ENCODE results near the gene DOCK6.

DOCK6 gene

DNA sequence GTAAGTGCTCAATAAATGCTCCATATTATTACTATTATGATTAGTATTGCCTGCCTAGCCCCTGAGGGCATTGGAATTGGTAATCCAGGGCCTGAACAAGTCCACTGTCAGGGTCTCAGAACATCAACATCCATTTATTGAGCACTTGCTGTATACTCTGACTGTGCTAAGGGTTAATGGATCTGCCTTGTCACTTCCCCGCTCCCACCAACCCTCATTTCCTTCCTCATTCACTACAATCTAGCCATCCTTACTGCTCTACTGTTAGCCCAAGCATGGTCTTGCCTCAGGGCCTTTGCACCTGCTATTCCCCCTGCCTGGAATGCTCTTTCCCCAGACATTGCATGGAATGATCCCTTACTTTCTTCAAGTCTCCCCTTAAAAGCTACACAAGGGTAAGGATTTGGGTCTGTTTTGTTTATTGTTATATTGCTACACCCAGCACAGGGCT lies 35.6 kb downstream of the DOCK6 start:
- WGBS (ENCODE audit: extremely low coverage, insufficient coverage, insufficient read length) = no CpG with 5 or more reads among the region's 1 CpG
- no peak overlapping the region for H4K8ac ChIP-seq (ENCODE audit: low read depth, low read length)
- H2BK5ac ChIP-seq (ENCODE audit: low read depth, low read length, poor library complexity) = no peak overlapping the region

DNA sequence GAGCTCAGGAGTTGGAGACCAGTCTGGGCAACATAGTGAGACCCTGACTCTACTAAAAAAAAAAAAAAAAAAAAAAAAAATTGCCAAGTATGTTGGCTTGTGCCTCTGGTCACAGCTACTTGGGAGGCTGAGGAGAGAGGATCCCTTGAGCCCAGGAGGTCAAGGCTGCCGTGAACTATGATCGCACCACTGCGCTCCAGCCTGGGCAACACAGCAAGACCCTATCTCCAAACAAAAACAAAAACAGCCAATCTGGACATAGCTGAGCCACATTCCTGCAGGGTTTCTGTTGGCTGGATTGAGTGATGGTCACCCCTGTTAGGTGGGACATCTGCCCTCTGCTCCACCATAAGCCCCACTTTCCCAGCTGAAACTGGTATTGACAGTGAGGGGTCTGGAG lies 36.5 kb downstream of the DOCK6 start:
- no peak overlapping the region for H3K14ac ChIP-seq (ENCODE audit: low read length)
- H3K79me1 ChIP-seq (ENCODE audit: low read length) = no peaks in the 10 kb centered on the region
- no peak for DNase-seq

More for the DNA sequence above, 35.6 kb downstream of the DOCK6 start:
- no peak for DNase-seq
- Histone ChIP-seq H3K27me3 (ENCODE audit: insufficient read depth, low read length) (no peaks in the 10 kb centered on the region), H3K9me3 (ENCODE audit: insufficient read depth, low read depth, low read length) (peaks cover 2% of the 10 kb centered on the region), H3K27ac (ENCODE audit: low read depth, low read length) (no peak overlapping the region), H3K4me3 (ENCODE audit: low read depth, low read length) (no peak overlapping the region), H3K4ac (ENCODE audit: low read depth, low read length) (no peak overlapping the region), H3K18ac (ENCODE audit: low read length) (no peak overlapping the region), H3K79me1 (ENCODE audit: low read length) (no peaks in the 10 kb centered on the region), H3K9ac (ENCODE audit: low read length) (no peak overlapping the region), H2BK12ac (ENCODE audit: low read length) (no peak overlapping the region), H2AK5ac (ENCODE audit: low read length) (no peak overlapping the region), H2BK120ac (ENCODE audit: insufficient read depth, low read length, poor library complexity) (no peak overlapping the region), H3K36me3 (ENCODE audit: control insufficient read depth in 1 of 2, insufficient read depth in 2 of 2, low read length in 2 of 2) (peaks cover 7 to 9% of the 10 kb centered on the region in 2 experiments), H3K4me1 (ENCODE audit: control insufficient read depth in 1 of 2, insufficient read depth in 2 of 2, low read length in 2 of 2) (no peaks in the 10 kb centered on the region), H2AFZ (ENCODE audit: insufficient read depth, low read length, poor library complexity) (no peak overlapping the region), H3K14ac (ENCODE audit: low read length) (no peak overlapping the region), H3K23ac (ENCODE audit: low read length) (no peak overlapping the region), H4K91ac (ENCODE audit: low read depth, low read length) (no peak overlapping the region), H3K79me2 (ENCODE audit: control insufficient read depth, insufficient read depth, low read length, poor library complexity) (no peaks in the 10 kb centered on the region), H3K4me2 (ENCODE audit: low read length) (no peak overlapping the region), H4K12ac (ENCODE audit: low read depth, low read length) (no peak overlapping the region)

DNA sequence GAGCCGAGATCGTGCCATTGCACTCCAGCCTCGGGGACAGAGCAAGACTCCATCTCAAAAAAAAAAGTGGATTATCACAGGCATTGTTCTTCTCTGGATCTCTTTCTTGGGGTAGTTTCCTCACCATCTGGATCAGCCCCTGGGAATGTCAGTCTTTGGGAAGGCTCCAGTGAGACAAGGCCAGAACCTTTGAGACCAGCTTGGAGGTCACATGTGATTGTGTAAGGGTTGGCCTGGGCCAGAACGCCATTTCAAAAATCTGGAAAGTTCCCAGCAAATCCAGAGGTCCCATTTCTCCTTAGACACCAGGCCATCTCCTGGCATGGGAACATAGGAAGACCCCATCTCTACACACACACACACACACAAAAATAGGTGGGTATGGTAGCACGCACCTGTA lies 37.2 kb downstream of the DOCK6 start:
- Histone ChIP-seq H3K79me2 (ENCODE audit: control insufficient read depth, insufficient read depth, low read length, poor library complexity) (no peaks in the 10 kb centered on the region), H3K23ac (ENCODE audit: low read length) (no peak overlapping the region), H4K91ac (ENCODE audit: low read depth, low read length) (no peak overlapping the region), H3K27me3 (ENCODE audit: insufficient read depth, low read length) (no peaks in the 10 kb centered on the region), H4K8ac (ENCODE audit: low read depth, low read length) (no peak overlapping the region), H2BK12ac (ENCODE audit: low read length) (no peak overlapping the region), H3K4ac (ENCODE audit: low read depth, low read length) (no peak overlapping the region), H3K9ac (ENCODE audit: low read length) (no peak overlapping the region), H3K14ac (ENCODE audit: low read length) (no peak overlapping the region), H2AFZ (ENCODE audit: insufficient read depth, low read length, poor library complexity) (no peak overlapping the region), H3K4me3 (ENCODE audit: low read depth, low read length) (no peak overlapping the region), H3K4me2 (ENCODE audit: low read length) (no peak overlapping the region), H4K12ac (ENCODE audit: low read depth, low read length) (no peak overlapping the region), H3K9me3 (ENCODE audit: insufficient read depth, low read depth, low read length) (peaks cover 4% of the 10 kb centered on the region), H3K4me1 (ENCODE audit: control insufficient read depth in 1 of 2, insufficient read depth in 2 of 2, low read length in 2 of 2) (no peaks in the 10 kb centered on the region), H3K79me1 (ENCODE audit: low read length) (no peaks in the 10 kb centered on the region), H2BK120ac (ENCODE audit: insufficient read depth, low read length, poor library complexity) (no peak overlapping the region), H3K18ac (ENCODE audit: low read length) (no peak overlapping the region), H2AK5ac (ENCODE audit: low read length) (no peak overlapping the region), H2BK5ac (ENCODE audit: low read depth, low read length, poor library complexity) (no peak overlapping the region), H3K27ac (ENCODE audit: low read depth, low read length) (no peak overlapping the region), H3K36me3 (ENCODE audit: control insufficient read depth in 1 of 2, insufficient read depth in 2 of 2, low read length in 2 of 2) (peaks cover 10 to 11% of the 10 kb centered on the region in 2 experiments)
- no peak for DNase-seq
- no CpG with 5 or more reads among the region's 5 CpGs for WGBS (ENCODE audit: extremely low coverage, insufficient coverage, insufficient read length)

More for the DNA sequence above, 36.5 kb downstream of the DOCK6 start:
- Histone ChIP-seq H4K12ac (ENCODE audit: low read depth, low read length) (no peak overlapping the region), H2AFZ (ENCODE audit: insufficient read depth, low read length, poor library complexity) (no peak overlapping the region), H3K9ac (ENCODE audit: low read length) (no peak overlapping the region), H3K23ac (ENCODE audit: low read length) (no peak overlapping the region), H3K27ac (ENCODE audit: low read depth, low read length) (no peak overlapping the region), H4K8ac (ENCODE audit: low read depth, low read length) (no peak overlapping the region), H3K4me2 (ENCODE audit: low read length) (no peak overlapping the region), H3K4me3 (ENCODE audit: low read depth, low read length) (no peak overlapping the region), H2BK120ac (ENCODE audit: insufficient read depth, low read length, poor library complexity) (no peak overlapping the region), H3K27me3 (ENCODE audit: insufficient read depth, low read length) (no peaks in the 10 kb centered on the region), H3K4me1 (ENCODE audit: control insufficient read depth in 1 of 2, insufficient read depth in 2 of 2, low read length in 2 of 2) (no peaks in the 10 kb centered on the region), H2AK5ac (ENCODE audit: low read length) (no peak overlapping the region), H2BK5ac (ENCODE audit: low read depth, low read length, poor library complexity) (no peak overlapping the region), H4K91ac (ENCODE audit: low read depth, low read length) (no peak overlapping the region), H3K4ac (ENCODE audit: low read depth, low read length) (no peak overlapping the region), H3K36me3 (ENCODE audit: control insufficient read depth in 1 of 2, insufficient read depth in 2 of 2, low read length in 2 of 2) (peaks cover 10 to 11% of the 10 kb centered on the region in 2 experiments), H3K18ac (ENCODE audit: low read length) (no peak overlapping the region), H3K9me3 (ENCODE audit: insufficient read depth, low read depth, low read length) (peaks cover 4% of the 10 kb centered on the region), H2BK12ac (ENCODE audit: low read length) (no peak overlapping the region), H3K79me2 (ENCODE audit: control insufficient read depth, insufficient read depth, low read length, poor library complexity) (no peaks in the 10 kb centered on the region)
- WGBS (ENCODE audit: extremely low coverage, insufficient coverage, insufficient read length) = no CpG with 5 or more reads among the region's 3 CpGs

DNA sequence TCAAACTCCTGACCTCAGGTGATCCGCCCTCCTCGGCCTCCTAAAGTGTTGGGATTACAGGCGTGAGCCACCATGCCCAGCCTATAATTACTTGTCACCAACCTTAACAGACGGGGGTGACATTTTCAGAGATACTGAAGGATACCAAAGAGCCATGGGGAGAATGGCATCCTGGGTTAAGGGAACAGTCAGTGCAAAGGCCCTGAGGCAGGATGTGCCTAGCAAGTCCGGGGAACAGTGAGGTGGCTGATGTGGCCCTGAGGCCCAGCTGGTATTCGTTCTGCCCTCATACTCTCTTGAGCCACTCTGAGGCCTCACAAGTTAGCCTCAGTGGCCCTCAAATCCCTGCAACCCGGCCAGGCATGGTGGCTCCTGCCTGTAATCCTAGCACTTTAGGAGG lies 37.9 kb downstream of the DOCK6 start:
- no peaks in the 10 kb centered on the region for H3K79me1 ChIP-seq (ENCODE audit: low read length)
- no peaks in the 10 kb centered on the region for H3K4me1 ChIP-seq (ENCODE audit: control insufficient read depth in 1 of 2, insufficient read depth in 2 of 2, low read length in 2 of 2)
- H3K27me3 ChIP-seq (ENCODE audit: insufficient read depth, low read length) = no peaks in the 10 kb centered on the region
- H3K4ac ChIP-seq (ENCODE audit: low read depth, low read length) = no peak overlapping the region
- no peak overlapping the region for H2BK12ac ChIP-seq (ENCODE audit: low read length)
- no peak overlapping the region for H2AK5ac ChIP-seq (ENCODE audit: low read length)
- H3K18ac ChIP-seq (ENCODE audit: low read length) = no peak overlapping the region
- no peak overlapping the region for H3K14ac ChIP-seq (ENCODE audit: low read length)
- no peak overlapping the region for H4K91ac ChIP-seq (ENCODE audit: low read depth, low read length)
- peaks cover 10 to 11% of the 10 kb centered on the region in 2 experiments for H3K36me3 ChIP-seq (ENCODE audit: control insufficient read depth in 1 of 2, insufficient read depth in 2 of 2, low read length in 2 of 2)
- no peak overlapping the region for H2AFZ ChIP-seq (ENCODE audit: insufficient read depth, low read length, poor library complexity)
- no peak overlapping the region for H2BK120ac ChIP-seq (ENCODE audit: insufficient read depth, low read length, poor library complexity)
- no peak for DNase-seq
- no peaks in the 10 kb centered on the region for H3K79me2 ChIP-seq (ENCODE audit: control insufficient read depth, insufficient read depth, low read length, poor library complexity)
- H3K4me3 ChIP-seq (ENCODE audit: low read depth, low read length) = no peak overlapping the region
- H2BK5ac ChIP-seq (ENCODE audit: low read depth, low read length, poor library complexity) = no peak overlapping the region
- no CpG with 5 or more reads among the region's 7 CpGs for WGBS (ENCODE audit: extremely low coverage, insufficient coverage, insufficient read length)
- no peak overlapping the region for H3K27ac ChIP-seq (ENCODE audit: low read depth, low read length)
- peaks cover 4% of the 10 kb centered on the region for H3K9me3 ChIP-seq (ENCODE audit: insufficient read depth, low read depth, low read length)
- no peak overlapping the region for H3K9ac ChIP-seq (ENCODE audit: low read length)
- no peak overlapping the region for H4K8ac ChIP-seq (ENCODE audit: low read depth, low read length)
- no peak overlapping the region for H4K12ac ChIP-seq (ENCODE audit: low read depth, low read length)
- no peak overlapping the region for H3K4me2 ChIP-seq (ENCODE audit: low read length)
- no peak overlapping the region for H3K23ac ChIP-seq (ENCODE audit: low read length)
